ENCODE data around the gene TUBGCP6. TPM values are rescaled to one million over a fixed set of nuclear protein-coding genes. Genes with fewer than 3 reads are reported as not detected.

TUBGCP6 gene
- total and polyA plus RNA-seq, 4 donors: 26.5 to 57.8 (median 46.4) TPM

DNA sequence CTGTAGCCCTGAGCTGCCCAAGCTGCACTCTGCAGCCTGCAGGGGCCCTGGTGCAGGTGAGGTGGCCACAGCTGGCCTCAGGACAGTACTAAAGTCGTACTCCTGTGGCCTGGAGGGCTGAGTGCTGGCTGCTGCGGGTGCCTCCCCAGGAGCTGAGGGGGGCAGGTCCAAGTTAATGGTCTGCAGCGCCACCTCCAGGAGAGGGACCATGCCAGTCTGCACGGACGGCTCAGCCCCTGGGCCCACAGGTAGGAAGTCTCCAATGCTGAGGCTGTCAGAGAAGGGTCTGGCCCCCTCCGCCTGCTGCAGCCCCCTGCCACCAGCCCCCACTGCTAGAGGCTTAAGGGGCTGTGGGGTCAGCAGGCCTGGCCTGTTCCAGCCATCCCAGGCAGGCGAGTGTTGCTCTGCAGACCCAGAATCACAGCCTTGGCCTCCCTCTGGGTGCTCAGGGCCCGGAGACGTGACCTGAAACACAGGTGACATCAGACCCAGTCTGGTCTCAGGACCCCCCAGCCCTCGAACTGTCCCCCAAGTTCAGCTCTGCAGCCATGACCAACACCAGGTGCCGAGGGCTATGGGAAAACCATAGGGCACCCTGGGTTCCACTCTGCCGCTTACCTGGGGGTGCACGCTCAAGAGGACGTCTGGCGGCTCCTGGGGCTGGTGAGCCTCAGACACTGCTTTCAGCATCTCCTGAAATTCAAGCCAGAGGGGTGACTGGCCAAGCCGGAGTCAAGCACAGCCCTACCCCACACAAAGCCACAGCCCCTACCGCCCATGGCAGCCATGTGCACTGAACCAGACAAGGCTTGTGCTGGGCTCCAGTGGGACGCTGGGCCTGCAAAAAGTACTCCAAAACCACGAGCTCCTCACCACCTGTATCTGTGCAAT is 23.2 kb downstream of the TUBGCP6 start:
- 94 to 95% methylated on average over 17 to 19 of the region's 19 CpGs for WGBS, 2 donors
- ATAC-seq (ENCODE audit: insufficient read depth, low FRiP score): no peak
- Histone ChIP-seq H3K4me3 (no peak overlapping the region), H3K4me1 (ENCODE audit: control insufficient read depth in 5 of 5, insufficient read depth in 5 of 5, low read length in 5 of 5) (peaks cover 0 to 3% (median 0%) of the 10 kb centered on the region in 5 donors), H3K27ac (ENCODE audit: low read depth in 1 of 2, low read length in 1 of 2) (no peak overlapping the region), H3K9ac (ENCODE audit: insufficient read depth in 1 of 2, low read length in 2 of 2) (no peak overlapping the region), H3K9me3 (ENCODE audit: control insufficient read depth in 4 of 4, insufficient read depth in 3 of 4, low read length in 3 of 4) (no peaks in the 10 kb centered on the region), H3K36me3 (ENCODE audit: control insufficient read depth in 4 of 4, insufficient read depth in 4 of 4, low read length in 4 of 4) (peaks cover 15 to 88% (median 35%) of the 10 kb centered on the region in 4 donors), H3K27me3 (ENCODE audit: control insufficient read depth in 3 of 3, insufficient read depth in 3 of 3, low read length in 2 of 3) (no peaks in the 10 kb centered on the region)
- no peak for DNase-seq
- TF ChIP-seq, protein P1, sequence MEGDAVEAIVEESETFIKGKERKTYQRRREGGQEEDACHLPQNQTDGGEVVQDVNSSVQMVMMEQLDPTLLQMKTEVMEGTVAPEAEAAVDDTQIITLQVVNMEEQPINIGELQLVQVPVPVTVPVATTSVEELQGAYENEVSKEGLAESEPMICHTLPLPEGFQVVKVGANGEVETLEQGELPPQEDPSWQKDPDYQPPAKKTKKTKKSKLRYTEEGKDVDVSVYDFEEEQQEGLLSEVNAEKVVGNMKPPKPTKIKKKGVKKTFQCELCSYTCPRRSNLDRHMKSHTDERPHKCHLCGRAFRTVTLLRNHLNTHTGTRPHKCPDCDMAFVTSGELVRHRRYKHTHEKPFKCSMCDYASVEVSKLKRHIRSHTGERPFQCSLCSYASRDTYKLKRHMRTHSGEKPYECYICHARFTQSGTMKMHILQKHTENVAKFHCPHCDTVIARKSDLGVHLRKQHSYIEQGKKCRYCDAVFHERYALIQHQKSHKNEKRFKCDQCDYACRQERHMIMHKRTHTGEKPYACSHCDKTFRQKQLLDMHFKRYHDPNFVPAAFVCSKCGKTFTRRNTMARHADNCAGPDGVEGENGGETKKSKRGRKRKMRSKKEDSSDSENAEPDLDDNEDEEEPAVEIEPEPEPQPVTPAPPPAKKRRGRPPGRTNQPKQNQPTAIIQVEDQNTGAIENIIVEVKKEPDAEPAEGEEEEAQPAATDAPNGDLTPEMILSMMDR (IDR thresholded peaks at IDR 0.05; ENCODE audit: control extremely low read depth, extremely low read depth): no peak

DNA sequence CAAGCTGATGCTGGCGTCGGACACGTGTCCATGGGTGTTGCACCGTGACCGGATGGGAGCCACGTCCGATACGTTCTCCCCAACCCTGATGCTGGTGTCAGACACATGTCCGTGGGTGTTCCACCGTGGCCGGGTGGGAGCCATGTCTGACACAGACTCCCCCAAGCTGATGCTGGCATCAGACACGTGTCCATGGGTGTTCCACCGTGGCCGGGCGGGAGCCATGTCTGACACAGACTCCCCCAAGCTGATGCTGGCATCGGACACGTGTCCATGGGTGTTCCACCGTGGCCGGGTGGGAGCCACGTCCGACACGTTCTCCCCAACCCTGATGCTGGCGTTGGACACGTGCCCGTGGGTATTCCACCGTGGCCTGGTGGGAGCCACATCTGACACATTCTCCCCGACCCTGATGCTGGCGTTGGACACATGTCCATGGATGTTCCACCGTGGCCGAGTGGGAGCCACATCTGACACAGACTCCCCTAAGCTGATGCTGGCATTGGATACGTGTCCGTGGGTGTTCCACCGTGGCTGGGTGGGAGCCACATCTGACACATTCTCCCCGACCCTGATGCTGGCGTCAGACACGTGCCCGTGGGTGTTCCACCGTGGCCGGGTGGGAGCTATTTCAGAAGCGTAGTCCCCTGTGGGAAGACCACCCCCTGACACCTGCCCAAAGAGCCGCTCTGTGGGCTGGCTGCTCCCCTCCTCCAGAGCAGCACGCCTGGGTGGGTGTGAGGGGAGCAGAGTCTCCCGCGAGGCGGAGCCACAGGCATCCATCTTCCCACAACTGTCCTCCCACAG is 24.0 kb downstream of the TUBGCP6 start:
- WGBS, 2 donors: 96 to 97% methylated on average over 45 of the region's 45 CpGs
- DNase-seq: no peak

DNA sequence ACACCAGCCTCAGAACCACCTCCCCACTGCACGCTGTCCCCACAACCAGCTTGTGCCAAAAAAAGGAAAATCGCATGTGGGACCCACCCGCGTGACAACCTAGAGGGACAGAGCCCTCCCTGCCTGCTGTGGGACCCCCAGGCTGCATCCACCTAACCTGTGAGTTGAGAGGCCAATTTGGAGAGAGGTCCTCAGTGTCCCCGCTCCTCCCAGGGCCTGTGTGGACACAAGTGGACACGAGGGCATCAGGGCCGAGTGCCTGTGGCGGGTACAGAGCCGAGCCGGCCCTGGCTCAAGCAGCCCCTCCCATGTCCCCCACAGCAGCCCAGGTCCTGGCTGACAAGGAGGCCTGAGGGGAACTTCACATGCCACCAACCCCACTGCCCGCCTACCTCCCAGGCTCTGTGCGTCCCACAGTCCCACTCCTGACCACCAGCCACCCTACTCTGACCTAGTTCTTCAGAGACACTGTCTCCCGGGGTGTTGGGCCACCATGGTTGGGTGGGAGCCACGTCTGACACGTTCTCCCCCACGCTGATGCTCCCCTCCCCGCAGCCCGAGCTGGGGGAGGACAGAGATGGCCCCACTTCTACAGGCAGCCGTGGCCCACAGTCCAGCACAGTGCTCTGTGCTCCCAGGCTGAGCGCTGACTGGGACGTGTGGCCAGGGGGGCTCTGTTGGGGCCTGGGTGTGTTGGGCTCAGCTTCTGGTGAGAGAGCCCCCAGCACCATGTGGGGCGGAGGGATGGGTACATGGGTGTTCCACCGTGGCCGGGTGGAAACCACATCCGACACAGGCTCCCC is 24.8 kb downstream of the TUBGCP6 start:
- Histone ChIP-seq H3K9ac (ENCODE audit: insufficient read depth in 1 of 2, low read length in 2 of 2) (no peak overlapping the region), H3K9me3 (ENCODE audit: control insufficient read depth in 4 of 4, insufficient read depth in 3 of 4, low read length in 3 of 4) (no peaks in the 10 kb centered on the region), H3K36me3 (ENCODE audit: control insufficient read depth in 4 of 4, insufficient read depth in 4 of 4, low read length in 4 of 4) (peaks cover 18 to 88% (median 35%) of the 10 kb centered on the region in 4 donors), H3K4me3 (no peak overlapping the region), H3K4me1 (ENCODE audit: control insufficient read depth in 5 of 5, insufficient read depth in 5 of 5, low read length in 5 of 5) (peaks cover 0 to 3% (median 0%) of the 10 kb centered on the region in 5 donors), H3K27ac (ENCODE audit: low read depth in 1 of 2, low read length in 1 of 2) (no peak overlapping the region), H3K27me3 (ENCODE audit: control insufficient read depth in 3 of 3, insufficient read depth in 3 of 3, low read length in 2 of 3) (no peaks in the 10 kb centered on the region)
- TF ChIP-seq, protein P1 (IDR thresholded peaks at IDR 0.05; ENCODE audit: control extremely low read depth, extremely low read depth): no peak
- no peak for DNase-seq
- no peak for ATAC-seq (ENCODE audit: insufficient read depth, low FRiP score)
- 91% methylated on average over 25 of the region's 25 CpGs for WGBS, 2 donors

More for the DNA sequence above, 24.0 kb downstream of the TUBGCP6 start:
- Histone ChIP-seq H3K36me3 (ENCODE audit: control insufficient read depth in 4 of 4, insufficient read depth in 4 of 4, low read length in 4 of 4) (peaks cover 15 to 88% (median 36%) of the 10 kb centered on the region in 4 donors), H3K27me3 (ENCODE audit: control insufficient read depth in 3 of 3, insufficient read depth in 3 of 3, low read length in 2 of 3) (no peaks in the 10 kb centered on the region), H3K27ac (ENCODE audit: low read depth in 1 of 2, low read length in 1 of 2) (no peak overlapping the region), H3K4me3 (no peak overlapping the region), H3K4me1 (ENCODE audit: control insufficient read depth in 5 of 5, insufficient read depth in 5 of 5, low read length in 5 of 5) (peaks cover 0 to 3% (median 0%) of the 10 kb centered on the region in 5 donors), H3K9ac (ENCODE audit: insufficient read depth in 1 of 2, low read length in 2 of 2) (no peak overlapping the region), H3K9me3 (ENCODE audit: control insufficient read depth in 4 of 4, insufficient read depth in 3 of 4, low read length in 3 of 4) (no peaks in the 10 kb centered on the region)
- TF ChIP-seq, protein P1 (IDR thresholded peaks at IDR 0.05; ENCODE audit: control extremely low read depth, extremely low read depth): no peak
- no peak for ATAC-seq (ENCODE audit: insufficient read depth, low FRiP score)

Measured in lung (tissue), 12 donors.